IPS-NIHi7 (cell line): ENCODE data around the gene PPP4R3B.
"Not testable (repeated sequence)": the region's sequence is repeated elsewhere in the genome, so short reads cannot be mapped to it uniquely, and the experiment has no call there.

ENCODE experiments used
- DNase-seq: peaks from one replicate; pipeline ENCODE4 v3.0.0; 2012; ENCODE audit warnings: mixed read lengths; ENCODE audit errors: extremely low spot score

Gene PPP4R3B

DNA sequence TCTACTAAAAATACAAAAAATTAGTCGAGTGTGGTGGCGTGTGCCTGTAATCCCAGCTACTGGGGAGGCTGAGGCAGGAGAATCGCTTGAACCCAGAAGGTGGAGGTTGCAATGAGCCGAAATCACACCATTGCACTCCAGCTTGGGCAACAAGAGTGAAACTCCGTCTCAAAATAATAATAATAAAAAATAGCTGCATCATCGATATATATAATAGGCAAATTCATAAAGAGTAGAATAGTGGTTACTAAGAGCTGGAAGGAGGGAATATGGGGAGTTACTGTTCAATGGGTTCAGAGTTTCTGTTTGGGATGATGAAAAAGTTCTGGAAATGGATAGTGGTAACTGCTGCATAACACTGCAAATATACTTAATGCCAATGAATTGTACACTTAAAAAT, 20.6 kb downstream of the PPP4R3B start:
- not testable (repeated sequence) for DNase-seq

DNA sequence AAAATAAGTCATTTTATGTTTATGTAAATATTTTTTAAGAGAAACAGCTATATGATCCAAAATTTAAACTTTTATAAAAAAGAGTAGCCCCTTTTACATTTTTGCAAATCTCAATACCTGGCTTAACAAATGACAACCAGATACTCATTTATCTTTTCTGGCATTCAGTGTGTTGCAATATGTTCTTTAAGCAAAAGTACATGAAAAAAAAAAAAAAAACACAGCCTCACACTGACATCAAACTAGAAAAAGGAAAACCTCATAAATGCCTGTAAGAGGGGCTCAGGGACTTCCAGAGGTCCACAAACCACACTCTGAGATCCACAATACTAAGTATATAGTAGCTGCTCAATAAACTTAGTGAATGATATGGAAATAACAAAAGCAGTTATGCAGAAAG, 21.9 kb downstream of the PPP4R3B start:
- DNase-seq = no peak

DNA sequence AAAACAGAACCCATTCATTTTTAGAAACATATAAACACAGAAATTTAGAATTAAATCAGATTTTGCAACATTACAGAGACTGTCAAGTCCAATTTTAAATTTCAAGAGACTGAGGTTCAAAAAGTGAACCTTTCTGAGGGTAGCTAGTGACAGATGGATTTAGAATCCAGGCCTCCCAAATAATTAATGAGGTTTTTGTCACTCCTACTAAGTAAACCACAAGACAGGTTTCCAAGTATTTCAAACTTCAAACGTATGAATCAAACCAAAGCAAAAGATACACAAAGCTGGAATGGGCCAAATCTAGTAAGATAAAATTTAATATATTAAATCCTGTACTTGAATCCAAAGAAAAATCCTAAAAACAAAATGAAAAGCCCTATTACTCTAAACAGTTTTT, 25.3 kb downstream of the PPP4R3B start:
- DNase-seq = no peak

DNA sequence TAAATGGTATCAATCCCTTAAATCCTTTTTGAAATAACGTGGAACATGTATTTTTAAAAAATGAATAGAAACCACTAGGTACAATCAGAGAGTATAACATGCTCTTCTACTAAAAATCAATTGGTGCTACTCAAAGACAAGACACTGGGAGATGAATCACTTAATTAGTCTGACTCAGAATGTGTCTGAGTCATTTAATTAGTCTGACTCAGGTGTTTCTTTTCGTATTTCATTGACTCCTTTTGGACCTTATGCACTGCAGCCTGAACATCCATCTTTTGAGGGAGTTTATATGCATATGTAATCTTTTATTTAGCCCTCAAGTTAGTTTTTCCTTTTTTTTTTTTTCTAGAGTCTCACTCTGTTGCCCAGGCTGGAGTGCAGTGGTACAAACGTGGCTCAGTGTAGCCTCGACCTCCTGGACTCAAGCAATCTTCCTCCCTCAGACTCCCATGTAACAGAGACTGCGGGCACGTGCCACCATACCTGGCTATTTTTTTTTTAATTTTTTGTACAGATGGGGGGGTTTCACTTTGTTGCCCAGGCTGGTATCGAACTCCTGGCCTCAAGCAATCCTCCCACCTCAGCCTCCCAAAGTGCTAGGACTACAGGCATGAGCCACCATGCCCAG, 26.5 kb downstream of the PPP4R3B start:
- no peak for DNase-seq

DNA sequence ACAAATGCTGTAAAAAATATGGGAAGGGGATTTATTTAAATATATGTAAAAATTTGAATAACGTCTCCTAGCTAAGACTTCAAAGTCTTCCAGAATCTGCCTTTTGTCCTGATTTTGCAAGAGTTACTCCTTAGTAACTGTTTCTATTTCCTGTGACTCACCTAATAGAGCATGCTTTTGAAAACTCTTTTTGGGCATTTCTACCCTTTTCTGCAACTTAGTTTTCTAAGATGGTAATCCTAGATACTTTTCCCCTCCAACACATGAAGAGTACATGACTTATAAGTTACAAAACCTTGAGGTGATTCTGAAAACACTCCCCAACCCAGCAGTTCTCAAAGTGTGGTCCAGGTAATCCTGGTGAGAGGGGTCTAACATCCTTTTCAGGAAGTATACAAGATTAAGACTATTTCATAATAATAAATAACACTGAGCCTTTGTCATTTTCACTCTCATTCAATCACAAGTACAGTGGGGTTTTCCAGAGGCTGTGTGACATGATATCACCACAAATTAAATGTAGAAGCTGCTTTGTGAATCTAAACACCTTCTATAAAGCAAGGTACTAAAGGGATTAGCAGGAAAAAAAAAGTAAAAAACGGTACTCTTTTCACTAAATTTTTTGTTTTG, 31.9 kb downstream of the PPP4R3B start:
- no peak for DNase-seq

DNA sequence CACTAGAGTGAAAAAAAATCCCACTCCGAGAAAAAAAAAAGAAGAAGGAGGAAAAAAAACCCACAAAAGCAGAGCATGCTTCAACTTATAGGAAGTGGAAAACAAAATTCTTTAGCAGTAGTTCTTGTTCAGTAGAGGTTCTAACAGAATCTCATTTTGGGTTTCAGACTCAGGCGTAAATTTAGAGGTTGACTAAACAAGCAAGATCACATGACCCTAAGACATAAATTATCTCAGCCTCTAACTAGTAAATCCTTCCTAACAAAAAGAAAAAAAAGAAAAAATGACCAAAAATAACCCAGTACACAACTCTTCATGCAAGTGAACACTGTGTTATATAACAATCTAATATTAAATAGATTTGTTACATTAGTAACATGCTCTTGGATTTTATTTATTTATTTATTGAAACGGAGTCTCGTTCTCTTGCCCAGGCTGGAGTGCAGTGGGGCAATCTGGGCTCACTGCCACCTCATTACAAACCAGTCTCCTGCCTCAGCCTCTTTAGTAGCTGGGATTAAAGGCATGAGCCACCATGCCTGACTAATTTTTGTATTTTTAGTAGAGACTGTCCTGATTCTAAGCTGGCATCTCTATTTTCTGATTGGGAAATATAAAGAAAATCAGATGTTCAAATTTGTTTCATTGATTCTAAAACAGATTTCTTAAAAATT, 35.4 kb downstream of the PPP4R3B start:
- no peak for DNase-seq

DNA sequence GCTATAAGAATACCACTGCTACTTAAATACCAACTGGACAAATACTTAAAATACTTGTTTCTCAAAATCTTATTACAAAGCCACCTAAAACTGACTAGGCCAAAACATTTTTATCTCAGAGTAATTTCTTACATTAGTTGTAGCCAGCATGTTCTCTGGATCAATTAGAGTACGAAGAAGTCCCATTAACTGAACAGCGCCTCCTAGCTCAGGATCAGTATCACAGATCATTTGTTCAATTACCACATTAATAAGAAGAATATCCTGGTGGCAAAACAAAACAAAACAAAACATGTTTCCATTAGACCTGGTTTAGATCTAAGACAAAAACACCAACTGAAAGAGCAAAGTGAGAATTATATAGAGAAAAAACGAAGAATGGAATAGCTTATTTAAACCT, 36.0 kb downstream of the PPP4R3B start:
- DNase-seq = peak; percentile 15

DNA sequence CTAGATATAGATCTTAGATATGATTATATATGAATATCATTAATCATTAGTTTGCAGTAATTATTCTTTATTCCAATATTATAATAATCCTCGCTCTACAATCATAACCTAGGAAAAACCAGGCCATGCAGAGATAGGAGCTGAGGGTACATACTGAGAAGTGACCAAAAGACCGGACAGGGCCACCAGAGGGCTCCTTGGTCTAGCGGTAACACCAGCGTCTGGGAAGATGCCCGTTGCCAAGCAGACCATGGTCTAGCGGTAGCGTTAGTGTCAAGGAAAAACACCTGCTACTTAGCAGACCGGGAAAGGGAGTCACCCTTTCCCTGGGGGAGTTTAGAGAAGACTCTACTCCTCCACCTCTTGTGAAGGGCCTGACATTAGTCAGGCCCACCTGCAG, 48.4 kb downstream of the PPP4R3B start:
- DNase-seq = not testable (repeated sequence)

DNA sequence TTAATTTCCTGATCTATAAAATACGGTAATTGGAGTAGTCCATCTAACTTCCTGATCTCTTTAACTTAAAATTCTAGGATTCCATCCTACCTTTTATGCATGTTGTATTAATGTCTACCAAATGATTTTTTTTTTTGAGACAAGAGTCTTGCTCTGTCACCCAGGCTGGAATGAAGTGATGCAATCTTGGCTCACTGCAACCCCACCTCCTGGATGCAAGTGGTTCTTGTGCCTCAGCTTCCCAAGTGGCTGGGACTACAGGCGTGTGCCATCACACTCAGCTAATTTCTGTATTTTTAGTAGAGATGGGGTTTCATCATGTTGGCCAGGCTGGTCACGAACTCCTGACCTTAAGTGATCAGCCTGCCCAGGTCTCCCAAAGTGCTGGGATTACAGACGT, 50.1 kb downstream of the PPP4R3B start:
- no peak for DNase-seq

DNA sequence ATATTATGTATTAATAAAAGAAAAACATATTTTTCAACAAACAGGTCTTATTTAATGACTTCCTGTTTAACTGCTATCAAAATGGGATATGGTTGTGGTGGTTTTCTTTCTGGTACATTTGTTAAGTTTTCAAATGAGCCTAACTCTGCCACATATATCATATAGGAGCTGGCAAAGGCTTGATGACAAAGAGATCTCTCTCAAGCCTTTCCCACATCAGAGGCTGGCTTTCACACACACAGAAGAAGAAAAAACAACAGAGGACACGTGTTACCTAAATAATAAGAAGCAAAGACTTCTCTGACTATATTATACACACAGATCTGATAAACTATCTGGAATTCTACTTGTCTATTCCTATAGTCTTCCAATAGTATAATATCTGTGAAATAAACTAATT, 51.8 kb downstream of the PPP4R3B start:
- no peak for DNase-seq

DNA sequence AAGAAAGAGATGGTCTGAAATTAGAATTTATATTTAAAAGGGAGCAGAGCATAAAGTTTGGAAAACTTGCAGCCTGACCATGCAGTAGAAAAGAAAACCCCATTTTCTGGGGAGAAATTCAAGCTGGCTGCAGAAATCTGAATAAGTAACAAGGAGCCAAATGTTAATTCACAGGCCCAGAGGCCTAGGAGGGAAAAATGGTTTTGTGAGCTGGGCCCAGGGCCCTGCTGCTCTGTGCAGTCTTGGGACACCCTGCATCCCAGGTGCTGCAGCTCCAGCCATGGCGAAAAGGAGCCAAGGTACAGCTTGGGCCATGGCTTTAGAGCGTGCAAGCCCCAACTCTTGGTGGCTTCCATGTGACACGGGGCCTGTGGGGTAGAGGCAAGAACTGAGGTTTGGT, 56.6 kb downstream of the PPP4R3B start:
- no peak for DNase-seq

DNA sequence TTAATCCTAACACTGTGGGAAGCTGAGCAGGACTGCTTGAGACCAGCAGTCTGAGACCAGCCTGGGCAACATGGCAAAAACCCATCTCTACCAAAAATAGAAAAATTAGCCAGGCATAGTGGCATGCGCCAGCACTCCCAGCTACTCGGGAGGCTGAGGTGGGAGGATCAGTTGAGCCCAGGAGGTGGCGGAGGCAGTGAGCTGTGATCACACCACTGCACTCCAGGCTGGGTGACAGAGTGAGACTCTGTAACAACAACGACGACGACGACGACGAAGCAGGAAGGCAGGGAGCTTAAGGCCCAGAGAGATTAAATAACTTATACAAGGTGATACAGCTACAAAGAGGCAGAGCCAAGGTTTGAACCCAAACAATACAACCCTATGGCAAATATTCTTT, 60.6 kb downstream of the PPP4R3B start:
- DNase-seq = no peak

DNA sequence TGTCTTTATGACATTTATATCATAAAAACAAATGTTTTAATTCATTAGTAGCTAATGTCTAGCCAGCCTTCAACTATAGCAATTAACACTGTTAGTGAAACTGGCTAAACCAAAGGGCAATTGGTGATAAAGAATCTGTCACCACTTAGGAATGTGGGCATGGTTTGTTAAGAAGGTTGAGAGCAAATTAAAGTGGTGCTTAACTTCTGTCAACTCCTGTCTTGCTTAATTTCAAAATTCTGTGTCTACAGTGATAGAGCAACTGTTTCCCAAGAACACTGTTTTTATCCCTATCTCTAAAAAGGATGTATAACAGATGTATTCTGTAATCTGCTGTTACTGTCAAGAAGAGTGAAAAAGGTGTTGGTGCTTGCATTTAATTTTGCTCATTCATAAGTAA, 61.4 kb downstream of the PPP4R3B start:
- peak; percentile 11 for DNase-seq

DNA sequence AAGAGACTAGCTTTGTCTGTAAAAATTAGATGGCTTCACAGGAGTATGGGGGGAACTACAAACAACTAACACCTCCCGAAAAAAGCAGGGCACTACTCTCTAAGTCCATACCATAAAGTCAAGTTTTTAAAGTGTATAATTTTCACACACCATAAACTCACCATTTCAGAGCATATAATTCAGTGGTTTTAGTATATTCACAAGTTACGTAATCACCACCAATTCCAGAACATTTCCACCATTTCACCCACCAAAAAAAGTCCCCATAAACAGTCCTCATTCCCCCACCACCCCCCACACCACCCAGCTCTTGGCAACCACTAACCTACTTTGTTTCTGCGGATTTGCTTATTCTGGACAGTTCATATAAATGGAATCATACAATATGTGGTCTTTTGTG, 64.1 kb downstream of the PPP4R3B start:
- DNase-seq = no peak

DNA sequence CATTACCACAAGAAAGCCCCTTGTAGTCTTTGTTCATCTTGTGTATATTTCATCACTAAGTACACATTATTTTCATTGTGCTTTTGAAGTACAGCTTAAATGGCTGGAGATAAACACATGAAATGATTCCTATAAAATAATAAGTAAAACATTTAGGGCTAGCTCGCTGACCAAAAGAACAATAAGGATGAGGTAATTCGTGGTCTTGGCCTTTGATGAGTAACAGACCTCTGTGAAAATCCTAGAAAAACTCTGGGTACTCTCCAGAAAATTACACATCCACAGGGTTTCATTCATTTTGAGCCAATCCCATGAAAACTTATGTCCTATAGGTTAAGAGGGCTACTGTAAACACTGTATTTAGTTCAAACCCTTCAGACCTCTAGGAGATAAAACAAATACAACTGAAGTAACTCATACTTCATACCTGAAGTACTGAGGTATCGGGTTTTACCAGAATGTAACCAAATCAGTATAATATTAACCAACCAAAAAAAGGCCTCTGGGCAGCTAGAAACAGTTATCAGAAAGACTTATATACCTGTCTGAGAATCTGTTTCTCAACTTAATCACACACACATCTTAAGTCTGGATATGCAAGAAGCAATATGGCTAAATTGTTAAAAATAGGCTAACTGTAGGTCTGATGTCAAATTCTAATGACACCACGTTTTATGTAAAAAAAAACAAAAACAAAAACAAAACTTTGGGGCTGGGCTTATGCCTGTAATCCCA, 66.9 kb downstream of the PPP4R3B start:
- no peak for DNase-seq

DNA sequence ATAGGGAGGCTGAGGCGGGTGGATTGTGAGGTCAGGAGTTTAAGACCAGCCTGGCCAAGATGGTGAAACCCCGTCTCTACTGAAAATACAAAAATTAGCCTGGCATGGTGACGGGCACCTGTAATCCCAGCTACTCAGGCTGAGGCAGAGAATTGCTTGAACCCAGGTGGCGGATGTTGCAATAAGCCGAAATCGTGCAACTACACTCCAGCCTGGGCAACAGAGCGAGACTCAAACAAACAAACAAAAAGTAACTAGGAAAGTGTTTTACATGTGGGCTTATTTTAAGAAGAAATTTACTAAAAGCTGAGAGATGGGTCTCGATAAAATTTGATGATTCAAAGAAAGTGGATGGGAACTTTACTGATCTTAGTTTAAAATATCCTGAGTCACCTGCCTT, 69.7 kb downstream of the PPP4R3B start:
- DNase-seq = not testable (repeated sequence)

DNA sequence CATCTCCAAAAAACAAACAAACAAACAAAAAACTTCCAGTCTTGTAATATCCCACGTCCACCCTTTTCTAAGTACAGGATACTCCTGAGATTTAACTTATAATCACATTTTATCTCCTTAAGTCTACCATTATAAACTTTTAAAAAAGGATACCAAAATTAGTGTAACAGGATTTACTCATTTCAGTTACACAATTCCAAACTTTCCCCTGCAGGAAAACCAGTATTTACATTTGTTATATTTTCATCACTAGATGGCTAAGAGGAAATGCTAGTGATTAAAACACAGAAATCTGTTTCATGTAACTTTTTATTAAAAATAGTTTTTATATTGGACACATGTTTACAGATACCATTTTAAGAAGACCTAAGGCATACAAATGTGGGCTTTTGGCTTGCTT, 70.4 kb downstream of the PPP4R3B start:
- no peak for DNase-seq

DNA sequence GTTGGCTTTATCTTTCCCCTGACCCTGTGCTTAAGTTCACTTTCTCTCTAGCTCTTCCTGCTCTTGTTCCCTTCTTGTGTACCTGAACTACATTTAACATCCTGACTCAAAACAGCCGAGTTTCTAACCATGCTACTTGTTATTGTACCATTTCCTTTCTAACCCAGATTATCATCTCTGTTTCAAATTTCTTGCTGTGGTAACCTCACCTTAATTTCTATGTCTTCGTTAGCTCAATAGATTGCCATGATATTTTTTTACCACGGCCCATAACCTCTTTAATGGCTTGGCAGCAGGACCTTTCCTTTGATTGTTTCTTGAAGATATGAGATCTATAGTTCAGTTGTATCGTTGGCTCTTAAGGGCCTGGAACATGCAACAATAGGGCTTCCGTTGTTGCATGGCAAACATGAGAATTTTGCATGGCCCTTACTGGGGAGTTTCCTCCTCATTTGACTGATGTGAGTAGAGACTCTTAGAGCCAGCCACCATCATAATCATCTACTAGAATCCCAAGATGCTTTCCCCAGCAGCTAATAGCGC, 86.8 kb downstream of the PPP4R3B start:
- DNase-seq = no peak

DNA sequence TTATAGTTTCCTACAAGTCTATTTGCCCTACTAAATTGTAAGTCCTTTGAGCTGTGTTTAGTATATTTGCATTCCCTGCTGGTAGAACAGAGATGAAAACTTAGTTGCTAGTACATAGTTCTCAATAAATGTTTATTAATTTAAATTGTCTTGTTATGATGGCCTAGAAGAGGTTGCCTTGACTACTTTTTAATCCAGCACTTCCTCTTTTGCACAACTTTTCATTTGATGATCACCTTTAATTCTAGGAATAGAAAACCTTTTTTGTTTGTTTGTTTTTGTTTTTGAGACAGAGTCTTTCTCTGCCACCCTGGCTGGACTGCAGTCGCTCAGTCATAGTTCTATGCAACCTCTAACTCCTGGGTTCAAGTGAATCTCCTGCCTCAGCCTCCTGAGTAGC, 91.2 kb downstream of the PPP4R3B start:
- DNase-seq = no peak

DNA sequence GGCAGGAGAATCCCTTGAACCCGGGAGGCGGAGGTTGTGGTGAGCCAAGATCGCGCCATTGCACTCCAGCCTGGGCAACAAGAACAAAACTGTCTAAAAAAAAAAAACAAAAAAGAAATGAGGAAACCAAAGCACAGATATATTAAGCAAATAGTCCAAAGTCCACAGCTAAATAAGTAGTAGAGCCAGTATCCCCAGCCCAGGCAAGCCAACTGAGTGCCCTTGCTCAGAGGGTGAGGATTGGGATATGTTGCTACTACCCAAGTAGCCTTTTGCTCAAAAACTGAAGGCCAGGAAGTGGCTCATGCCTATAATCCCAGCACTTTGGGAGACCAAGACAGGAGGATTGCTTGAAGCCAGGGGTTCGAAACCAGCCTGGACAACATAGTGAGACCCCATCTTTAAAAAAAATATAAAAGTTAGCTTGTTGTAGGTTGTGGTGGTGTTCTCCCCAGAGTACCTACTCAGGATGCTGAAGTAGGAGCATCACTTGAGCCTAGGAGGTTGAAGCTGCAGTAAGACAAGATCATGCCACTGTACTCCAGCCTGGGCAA, 92.5 kb downstream of the PPP4R3B start:
- DNase-seq = no peak

DNA sequence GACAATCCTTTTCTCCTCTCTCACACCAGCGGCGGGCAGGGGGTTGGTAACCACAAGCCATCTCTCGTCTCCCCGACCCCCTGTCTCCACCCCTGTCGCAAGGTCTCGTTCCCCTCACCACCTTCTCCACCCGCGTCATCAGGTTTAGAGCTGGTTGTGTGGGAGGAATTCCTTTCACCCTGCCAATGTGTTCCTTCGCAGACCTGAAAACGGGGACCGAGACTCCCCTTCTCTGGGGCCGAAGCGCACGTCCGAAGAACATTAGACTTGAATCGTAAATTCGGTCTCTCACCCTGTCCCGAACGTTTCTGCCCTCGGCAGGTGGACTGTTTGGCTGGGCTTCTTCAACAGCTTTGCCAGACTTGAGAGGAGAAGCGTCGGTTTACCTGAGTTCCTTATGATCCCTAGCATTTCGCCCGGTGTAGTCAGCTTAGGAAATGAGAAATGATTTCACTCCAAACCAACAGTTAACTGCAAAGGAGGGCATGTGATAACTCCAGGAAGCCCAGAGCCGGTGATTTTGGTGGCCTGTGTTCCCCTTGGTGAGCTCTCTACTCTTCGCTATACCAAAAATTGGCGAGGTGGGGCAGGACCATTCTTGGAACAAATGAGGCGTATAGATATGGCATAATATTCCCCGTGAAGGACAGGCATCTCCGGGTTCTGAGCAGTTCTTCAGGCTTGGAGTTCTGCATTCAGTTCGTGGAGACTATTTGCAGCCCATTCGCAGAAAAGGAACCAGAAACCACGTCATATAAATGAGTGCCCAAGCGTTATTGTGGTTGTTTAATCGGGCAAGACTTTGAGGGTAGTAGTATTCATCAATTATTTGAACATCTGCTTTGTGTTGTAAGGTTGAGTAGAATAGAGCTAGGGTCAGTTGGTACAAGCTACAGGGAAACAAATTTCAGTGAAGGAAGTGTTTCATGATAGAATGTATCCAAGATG, 97.2 kb downstream of the PPP4R3B start:
- peak; percentile 24 for DNase-seq
